Testis (tissue), 3 donors: Measurements from ENCODE around the gene P2RX7. TPM values are rescaled to one million over a fixed set of nuclear protein-coding genes. Genes with fewer than 3 reads are reported as not detected.

Experiments
- DNase-seq: peaks from one replicate; pipeline ENCODE4 v3.0.0-alpha.2; 2019
- H3K27ac ChIP-seq, 2 donors: fragments of 200-600 bp; sonication (generic); one replicate each; pipeline ENCODE4 v1.5.1; 2019
- H3K27me3 ChIP-seq: fragments of 200-600 bp; sonication (generic); one replicate; pipeline ENCODE4 v1.5.1; 2019
- H3K36me3 ChIP-seq: fragments of 200-600 bp; sonication (generic); one replicate; pipeline ENCODE4 v1.5.1; 2017; ENCODE audit warnings: low read depth; ENCODE audit errors: missing control alignments
- H3K4me1 ChIP-seq: fragments of 200-600 bp; sonication (generic); one replicate; pipeline ENCODE4 v1.5.1; 2019
- H3K4me3 ChIP-seq, 2 donors: fragments of 200-600 bp; sonication (generic); one replicate each; pipeline ENCODE4 v1.5.1; 2017 to 2019
- H3K9me3 ChIP-seq: fragments of 200-600 bp; sonication (generic); one replicate; pipeline ENCODE4 v1.5.1; 2017
- POLR2A ChIP-seq: fragments of 450-650 bp; IDR thresholded peaks from one replicate; pipeline ENCODE4 v1.6.1; 2017; ENCODE audit warnings: antibody characterized with exemption, mild to moderate bottlenecking, moderate library complexity
- WGBS, 2 donors: methylation state at CpG; one replicate each; pipeline ENCODE4 v1.1.5; 2018; 5-methylcytosine and 5-hydroxymethylcytosine counted together
- intact Hi-C: fragments of 100-400 bp; cut with DNase I; formaldehyde crosslinking; loops from one replicate; pipeline ENCODE4 v1.15.1; 2023; ENCODE audit warnings: low total_unique reads
- polyA plus RNA-seq: library from polyadenylated mRNA; stranded (reverse); fragments of 350-450 nt; fragmentation: Illumina TruSeq; extraction: RNeasy Lipid Tissue Mini Kit (QIAGEN cat#74804); gene quantifications from one replicate; pipeline ENCODE4 v1.2.3, GENCODE V29; 2014; ENCODE audit warnings: low read depth, low replicate concordance; ENCODE audit not compliant: insufficient read depth
- total RNA-seq, 2 donors: library from RNA; depleted of rRNA; stranded (reverse); fragments of >200 nt; gene quantifications; one replicate each; pipeline ENCODE4 v1.2.3, GENCODE V29; 2016
- TF ChIP-seq, protein P1 (sequence below), 3 experiments: fragments of 450-650 bp in 2 of 3; fragments of 200-600 bp in 1 of 3; sonication (generic) in 1 of 3; IDR thresholded peaks; one replicate each; pipeline ENCODE4 v1.5.1; 2016 to 2019; ENCODE audit warnings: antibody characterized with exemption in 3 of 3, mild to moderate bottlenecking in 2 of 3, moderate library complexity in 1 of 3

The P2RX7 gene
- total and polyA plus RNA-seq, 3 donors from 2014 or later = 3.0 to 12.8 (median 5.6) TPM

DNA sequence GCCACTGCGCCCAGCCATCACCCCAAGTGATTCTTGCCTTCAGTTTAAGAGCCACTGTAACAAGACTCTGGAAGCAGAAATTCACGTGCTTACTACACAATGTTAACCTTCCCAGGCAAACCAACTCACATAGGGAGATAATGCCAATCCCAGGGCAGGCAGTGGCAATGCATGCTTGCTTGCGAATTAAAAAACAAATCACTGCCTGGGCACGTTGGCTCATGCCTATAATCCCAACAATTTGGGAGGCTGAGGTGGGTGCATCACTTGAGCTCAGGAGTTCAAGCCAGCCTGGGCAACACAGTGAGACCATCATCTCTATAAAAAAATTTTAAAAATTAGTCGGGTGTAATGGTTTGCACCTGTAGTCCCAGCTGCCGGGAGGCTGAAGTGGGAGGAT, 39.5 kb downstream of the P2RX7 start:
- DNase-seq = no peak
- H3K4me1 ChIP-seq = peaks cover 26% of the 10 kb centered on the region
- intact Hi-C loops = no loop called here
- H3K9me3 ChIP-seq = no peaks in the 10 kb centered on the region
- no peak overlapping the region for H3K27ac ChIP-seq
- no peak overlapping the region for H3K4me3 ChIP-seq
- 82 to 89% methylated on average over 6 of the region's 6 CpGs for WGBS, 2 donors
- no peaks in the 10 kb centered on the region for H3K27me3 ChIP-seq
- TF ChIP-seq POLR2A = no peak
- TF ChIP-seq, protein P1, sequence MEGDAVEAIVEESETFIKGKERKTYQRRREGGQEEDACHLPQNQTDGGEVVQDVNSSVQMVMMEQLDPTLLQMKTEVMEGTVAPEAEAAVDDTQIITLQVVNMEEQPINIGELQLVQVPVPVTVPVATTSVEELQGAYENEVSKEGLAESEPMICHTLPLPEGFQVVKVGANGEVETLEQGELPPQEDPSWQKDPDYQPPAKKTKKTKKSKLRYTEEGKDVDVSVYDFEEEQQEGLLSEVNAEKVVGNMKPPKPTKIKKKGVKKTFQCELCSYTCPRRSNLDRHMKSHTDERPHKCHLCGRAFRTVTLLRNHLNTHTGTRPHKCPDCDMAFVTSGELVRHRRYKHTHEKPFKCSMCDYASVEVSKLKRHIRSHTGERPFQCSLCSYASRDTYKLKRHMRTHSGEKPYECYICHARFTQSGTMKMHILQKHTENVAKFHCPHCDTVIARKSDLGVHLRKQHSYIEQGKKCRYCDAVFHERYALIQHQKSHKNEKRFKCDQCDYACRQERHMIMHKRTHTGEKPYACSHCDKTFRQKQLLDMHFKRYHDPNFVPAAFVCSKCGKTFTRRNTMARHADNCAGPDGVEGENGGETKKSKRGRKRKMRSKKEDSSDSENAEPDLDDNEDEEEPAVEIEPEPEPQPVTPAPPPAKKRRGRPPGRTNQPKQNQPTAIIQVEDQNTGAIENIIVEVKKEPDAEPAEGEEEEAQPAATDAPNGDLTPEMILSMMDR (IDR thresholded peaks at IDR 0.05) = no peak
- H3K36me3 ChIP-seq = no peaks in the 10 kb centered on the region

DNA sequence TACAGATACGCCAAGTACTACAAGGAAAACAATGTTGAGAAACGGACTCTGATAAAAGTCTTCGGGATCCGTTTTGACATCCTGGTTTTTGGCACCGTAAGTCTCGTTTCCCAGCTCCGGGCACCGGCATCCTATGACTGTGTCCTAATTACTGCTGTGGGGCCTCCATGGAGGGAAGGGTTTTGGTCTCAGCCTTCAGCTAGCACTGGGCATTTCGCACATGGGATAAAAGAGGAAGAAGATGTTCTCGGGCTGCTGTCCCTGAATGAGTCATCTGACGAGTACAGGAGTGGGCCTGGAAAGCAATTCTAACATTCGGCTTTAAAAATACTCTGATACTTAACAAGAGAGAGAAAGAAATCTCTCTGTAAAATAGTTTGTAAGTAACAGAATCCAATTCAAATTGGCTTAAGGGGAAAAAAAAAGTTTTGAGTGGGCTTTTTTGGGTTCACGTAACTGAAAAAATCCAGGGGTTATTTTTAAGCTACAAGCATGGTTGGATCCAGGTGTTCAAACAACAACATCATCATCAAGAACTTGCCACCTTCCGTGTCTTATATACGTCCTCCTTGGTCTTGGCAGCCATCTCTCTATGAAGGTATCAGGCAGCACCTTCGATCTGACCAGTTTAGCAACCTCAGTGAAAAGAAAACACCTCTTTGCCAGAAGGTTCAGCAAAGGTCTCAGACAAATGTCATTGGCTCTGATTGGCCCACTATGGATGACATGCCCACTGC, 42.9 kb downstream of the P2RX7 start:
- H3K36me3 ChIP-seq = no peaks in the 10 kb centered on the region
- no peaks in the 10 kb centered on the region for H3K27me3 ChIP-seq
- H3K9me3 ChIP-seq = no peaks in the 10 kb centered on the region
- H3K4me3 ChIP-seq = no peak overlapping the region
- WGBS, 2 donors = 52 to 56% methylated on average over 16 of the region's 16 CpGs
- H3K4me1 ChIP-seq = peaks cover 26% of the 10 kb centered on the region
- DNase-seq = peak; percentile 79
- intact Hi-C loops = no loop called here
- peak overlapping the region; percentile 35 to 79 for H3K27ac ChIP-seq
- no peak for TF ChIP-seq POLR2A
- TF ChIP-seq, protein P1 (IDR thresholded peaks at IDR 0.05) = no peak

DNA sequence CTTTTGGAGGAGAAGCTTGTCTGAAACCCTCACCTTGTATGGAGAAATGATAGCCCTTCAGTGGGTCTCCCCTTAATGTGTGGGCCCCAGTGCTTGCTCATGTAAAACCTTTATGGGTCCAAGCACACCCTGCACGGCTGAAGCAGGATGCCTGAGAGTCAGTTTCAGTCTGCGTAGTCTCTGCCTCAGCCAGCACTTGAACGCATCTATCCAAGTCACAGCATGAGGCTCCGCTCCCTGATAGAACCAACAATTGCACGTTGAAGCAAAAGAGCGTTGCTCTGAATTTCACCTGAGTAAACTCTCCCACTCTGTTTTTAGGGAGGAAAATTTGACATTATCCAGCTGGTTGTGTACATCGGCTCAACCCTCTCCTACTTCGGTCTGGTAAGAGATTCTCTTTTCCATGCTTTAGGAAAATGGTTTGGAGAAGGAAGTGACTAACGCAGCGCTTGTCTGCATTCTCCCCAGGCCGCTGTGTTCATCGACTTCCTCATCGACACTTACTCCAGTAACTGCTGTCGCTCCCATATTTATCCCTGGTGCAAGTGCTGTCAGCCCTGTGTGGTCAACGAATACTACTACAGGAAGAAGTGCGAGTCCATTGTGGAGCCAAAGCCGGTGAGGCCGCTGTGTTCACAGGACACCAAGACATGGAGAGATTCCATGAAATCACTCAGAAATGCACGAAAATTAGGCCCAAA, 44.3 kb downstream of the P2RX7 start:
- Histone ChIP-seq H3K36me3 (no peaks in the 10 kb centered on the region), H3K9me3 (no peaks in the 10 kb centered on the region), H3K27ac (no peak overlapping the region), H3K4me3 (no peak overlapping the region), H3K4me1 (peaks cover 26% of the 10 kb centered on the region), H3K27me3 (no peaks in the 10 kb centered on the region)
- no peak for DNase-seq
- TF ChIP-seq POLR2A = no peak
- TF ChIP-seq, protein P1 (IDR thresholded peaks at IDR 0.05) = no peak
- 69 to 73% methylated on average over 19 of the region's 19 CpGs for WGBS, 2 donors
- intact Hi-C loops = no loop called here

DNA sequence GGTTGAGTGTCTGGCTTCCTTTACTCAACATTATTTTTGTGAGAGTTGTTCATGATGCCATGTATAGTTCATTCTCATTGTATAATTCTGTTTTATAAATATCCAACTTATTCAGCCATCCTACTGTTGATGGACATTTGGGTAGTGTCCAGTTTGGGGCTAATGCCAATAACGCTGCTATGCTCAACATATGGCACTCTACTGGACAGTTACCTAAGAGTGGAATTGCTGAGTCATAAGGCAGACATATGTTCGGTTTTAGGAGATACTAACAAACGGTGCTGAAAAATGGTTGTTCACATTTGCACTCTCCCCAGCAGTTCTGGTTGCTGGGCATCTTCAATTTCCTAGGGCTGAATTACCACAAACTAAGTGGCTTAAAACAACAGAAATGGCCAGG, 48.5 kb downstream of the P2RX7 start:
- TF ChIP-seq, protein P1 (IDR thresholded peaks at IDR 0.05) = no peak
- no peak for TF ChIP-seq POLR2A
- Histone ChIP-seq H3K9me3 (no peaks in the 10 kb centered on the region), H3K27me3 (no peaks in the 10 kb centered on the region), H3K4me3 (no peak overlapping the region), H3K4me1 (peaks cover 1% of the 10 kb centered on the region), H3K27ac (no peak overlapping the region), H3K36me3 (no peaks in the 10 kb centered on the region)
- 78 to 90% methylated on average over 3 of the region's 3 CpGs for WGBS, 2 donors
- intact Hi-C loops = no loop called here
- DNase-seq = no peak
